Inflammatory macrophage (primary cell): ENCODE results near the gene TBC1D20.
"Not testable (repeated sequence)": the region's sequence is repeated elsewhere in the genome, so short reads cannot be mapped to it uniquely, and the experiment has no call there.

Source experiments
- DNase-seq, 2 donors: peaks; one replicate each; pipeline ENCODE4 v3.0.0-alpha.2; 2020 to 2022

TBC1D20 gene

DNA sequence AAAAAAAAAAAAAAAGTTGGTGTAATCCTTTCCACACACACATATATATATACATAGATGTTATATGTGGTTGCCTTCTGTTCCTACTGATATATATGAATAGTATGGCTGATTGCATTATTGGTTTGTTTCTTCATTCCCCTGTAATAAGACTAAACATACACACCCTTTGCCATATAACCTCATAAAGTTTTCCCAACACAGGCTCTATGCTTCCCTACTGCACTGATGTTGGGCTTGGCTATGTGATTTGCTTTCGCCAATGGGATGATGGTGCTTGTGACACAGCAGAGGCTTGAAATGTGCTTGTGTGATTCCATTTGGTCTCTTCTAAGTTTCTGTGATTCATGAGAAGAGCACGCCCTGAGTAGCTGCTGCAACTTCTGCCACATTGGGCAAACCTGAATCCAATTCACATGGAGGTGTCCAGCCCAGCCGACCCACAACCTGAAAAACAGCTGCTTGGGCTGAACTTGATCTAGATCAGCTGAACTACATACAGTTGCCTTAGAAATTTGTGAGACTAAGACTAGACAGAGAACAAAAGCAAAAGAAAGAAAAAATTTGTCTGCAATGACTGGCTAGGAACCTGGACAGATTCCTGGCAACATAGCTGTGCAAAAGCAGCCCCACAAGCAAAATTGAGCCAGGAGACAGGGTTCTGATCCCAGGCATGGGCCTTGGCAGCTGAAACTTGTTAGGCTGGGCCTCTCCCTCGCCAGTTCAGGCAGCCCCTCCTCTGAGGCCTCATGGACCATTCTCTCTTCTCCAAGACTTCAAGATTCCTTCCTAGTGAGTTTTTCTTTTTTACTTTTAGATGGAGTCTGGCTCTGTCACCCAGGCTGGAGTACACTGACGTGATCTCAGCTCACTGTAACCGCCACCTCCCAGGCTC lies 13.4 kb upstream of the TBC1D20 start:
- DNase-seq: no peak

DNA sequence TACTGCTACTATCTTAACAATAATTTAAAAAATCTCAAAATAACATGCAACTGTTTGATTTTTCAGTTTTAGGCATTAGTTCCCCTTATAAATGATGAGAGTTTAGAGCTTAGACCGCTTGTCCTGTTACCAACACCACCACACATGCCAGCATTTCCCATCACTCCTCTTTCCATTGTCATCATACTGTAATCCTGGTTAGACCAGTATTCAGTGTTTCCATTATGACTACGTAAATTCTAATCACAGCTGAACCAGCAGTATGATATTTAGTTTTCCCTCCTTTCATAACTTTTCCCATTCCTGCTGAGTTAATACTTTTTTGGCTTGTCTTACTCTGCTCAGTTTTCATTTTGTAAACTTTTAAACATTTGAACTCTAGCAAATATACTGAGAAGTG lies 12.2 kb upstream of the TBC1D20 start:
- DNase-seq: no peak

DNA sequence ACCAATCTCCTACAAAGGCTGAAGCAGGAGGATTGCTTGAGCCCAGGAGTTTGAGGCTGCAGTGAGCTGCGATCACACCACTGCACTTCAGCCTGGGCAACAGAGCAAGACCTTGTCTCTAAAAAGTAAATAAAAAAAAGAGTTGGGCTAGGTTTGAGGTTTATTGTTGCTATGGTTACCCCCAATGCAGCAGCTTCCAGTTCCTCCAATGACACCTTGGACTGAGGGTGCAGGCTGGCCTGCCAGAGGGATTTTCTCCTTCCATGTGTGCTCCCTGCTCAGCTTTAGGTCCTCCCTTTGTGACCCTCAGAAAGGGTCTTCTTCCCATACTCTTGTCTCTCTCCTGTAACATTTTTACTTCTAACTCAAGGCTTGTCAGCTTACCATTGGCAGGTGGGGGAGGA lies 10.6 kb upstream of the TBC1D20 start:
- no peak for DNase-seq

DNA sequence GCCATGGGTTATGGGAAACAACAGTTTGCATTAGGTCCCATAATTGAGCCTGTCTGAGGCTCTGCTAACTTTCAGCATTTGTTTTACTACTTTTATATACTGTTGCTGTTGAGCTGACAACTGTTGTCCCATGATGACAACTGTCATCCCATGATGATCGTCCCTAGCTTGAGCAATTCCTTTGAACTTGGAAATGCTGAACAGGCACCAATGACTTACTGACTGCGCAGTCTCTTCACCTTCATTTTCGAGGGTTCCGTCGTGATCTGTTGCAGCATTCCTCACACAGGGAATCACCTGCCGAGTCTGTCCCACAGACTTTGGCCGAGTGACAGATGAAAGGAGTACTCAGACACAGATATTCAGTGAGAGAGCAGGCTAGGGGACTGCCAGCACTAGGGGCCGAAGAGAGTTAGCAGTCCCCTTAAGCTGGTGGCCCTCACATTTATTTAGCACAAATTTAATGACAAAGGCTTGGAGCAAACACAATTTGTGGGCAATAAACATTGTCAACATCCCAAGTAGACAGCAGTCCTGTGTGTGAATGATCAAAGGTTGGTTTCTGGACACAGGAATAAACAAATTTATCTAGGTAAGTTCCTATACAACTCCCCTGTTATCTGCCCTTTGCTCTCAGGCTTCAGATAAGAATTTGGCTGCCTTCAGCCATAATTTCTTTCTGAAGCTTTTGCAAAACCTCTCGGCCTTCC lies 10.0 kb upstream of the TBC1D20 start:
- no peak for DNase-seq

DNA sequence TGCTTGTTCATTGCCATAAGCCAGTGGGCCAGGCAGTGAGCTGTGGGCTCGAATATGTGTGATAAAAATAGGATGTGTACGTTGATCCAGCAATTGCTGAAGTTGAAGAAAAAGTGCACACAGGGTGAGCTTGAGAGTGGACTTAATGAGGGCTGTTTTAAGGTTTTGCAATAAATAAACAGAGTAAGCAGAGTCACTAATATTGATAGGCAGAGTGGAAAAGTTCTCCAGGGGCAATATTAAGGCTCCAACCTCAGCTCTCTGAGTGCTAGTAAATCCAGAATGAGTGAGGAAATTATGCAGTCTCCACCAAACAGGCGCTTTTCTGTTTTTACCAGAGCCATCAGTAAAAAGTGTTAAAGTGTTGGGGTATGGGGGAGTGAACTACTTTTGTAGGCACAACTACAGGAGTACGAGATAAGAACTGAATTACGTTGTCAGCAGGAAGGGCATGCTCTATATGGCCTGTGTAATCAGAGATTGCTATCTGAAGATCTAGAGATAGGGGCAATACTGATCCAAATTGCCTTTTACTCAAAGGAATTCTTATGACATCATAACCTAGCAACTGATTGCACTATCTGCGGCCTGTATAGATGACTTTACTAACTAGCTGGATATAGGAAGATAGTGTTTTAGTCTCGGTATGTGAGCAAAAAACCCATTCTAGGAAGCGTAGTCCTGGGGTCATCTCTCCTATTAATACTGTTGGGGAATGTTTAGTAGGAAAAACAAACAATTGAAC lies 7.6 kb upstream of the TBC1D20 start:
- no peak for DNase-seq

GRCh38 chr20:467755-468154 lies 5.4 kb upstream of the TBC1D20 start:
- no peak for DNase-seq

GRCh38 chr20:461254-462198 lies 807 bp downstream of the TBC1D20 start:
- peak; percentile 26 to 33 for DNase-seq

- DNase-seq: peak; percentile 53 to 64
Observed at GRCh38 chr20:460707-461106, 1.6 kb downstream of the TBC1D20 start.

GRCh38 chr20:460180-460579 lies 2.2 kb downstream of the TBC1D20 start:
- no peak for DNase-seq

DNA sequence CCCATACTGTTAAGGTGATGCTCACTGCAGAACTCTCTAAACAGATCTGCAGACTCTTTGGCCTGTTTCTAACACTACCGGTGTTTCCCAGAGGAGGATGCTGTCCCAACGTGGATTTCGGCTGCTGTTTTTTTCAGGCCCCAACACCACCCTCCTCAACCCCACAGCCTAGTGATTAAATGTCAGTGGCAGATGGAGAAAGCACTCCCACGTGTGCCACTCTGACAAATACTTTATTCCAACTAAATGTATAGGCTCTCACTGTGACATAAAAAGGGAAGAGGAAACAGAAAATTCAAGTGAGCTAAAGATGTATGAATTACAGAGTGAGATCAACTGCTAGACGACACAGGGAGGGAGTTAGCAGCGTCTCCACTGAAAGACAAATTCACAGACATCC lies 3.6 kb downstream of the TBC1D20 start:
- peak; percentile 44 to 53 for DNase-seq

DNA sequence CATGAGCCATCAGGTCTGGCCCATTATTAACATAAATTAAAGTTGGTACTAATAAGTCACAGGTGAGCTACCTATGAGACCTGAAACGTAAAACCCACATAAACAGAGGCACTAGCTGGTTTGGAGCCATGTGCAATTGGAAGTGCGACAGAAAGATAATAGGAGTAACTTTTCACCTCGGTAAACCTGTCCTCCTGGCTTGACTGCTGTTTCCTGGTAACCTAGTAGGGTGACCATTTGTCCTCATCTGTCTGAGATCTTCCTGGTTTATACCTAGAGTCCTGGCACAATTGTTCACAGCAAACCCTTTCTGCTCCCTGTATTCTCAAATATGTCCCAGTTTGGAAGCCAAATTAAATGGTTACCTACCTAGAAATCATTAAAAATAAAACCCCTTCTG lies 7.4 kb downstream of the TBC1D20 start:
- no peak for DNase-seq

DNA sequence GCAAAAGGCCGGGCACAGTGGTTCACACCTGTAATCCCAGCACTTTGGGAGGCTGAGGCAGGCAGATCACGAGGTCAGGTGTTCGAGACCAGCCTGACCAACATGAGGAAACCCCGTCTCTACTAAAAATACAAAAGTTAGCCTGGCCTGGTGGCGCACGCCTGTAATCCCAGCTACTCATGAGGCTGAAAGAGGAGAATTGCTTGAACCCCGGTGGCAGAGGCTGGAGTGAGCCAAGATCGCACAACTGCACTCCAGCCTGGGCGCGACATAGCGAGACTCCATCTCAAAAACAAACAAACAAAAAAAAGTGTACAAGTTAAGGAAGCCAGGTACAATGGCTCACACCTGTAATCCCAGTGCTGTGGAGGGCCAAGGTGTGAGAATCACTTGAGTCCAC lies 10.3 kb downstream of the TBC1D20 start:
- not testable (repeated sequence) for DNase-seq

GRCh38 chr20:445514-446336 lies 16.6 kb downstream of the TBC1D20 start:
- no peak for DNase-seq

DNA sequence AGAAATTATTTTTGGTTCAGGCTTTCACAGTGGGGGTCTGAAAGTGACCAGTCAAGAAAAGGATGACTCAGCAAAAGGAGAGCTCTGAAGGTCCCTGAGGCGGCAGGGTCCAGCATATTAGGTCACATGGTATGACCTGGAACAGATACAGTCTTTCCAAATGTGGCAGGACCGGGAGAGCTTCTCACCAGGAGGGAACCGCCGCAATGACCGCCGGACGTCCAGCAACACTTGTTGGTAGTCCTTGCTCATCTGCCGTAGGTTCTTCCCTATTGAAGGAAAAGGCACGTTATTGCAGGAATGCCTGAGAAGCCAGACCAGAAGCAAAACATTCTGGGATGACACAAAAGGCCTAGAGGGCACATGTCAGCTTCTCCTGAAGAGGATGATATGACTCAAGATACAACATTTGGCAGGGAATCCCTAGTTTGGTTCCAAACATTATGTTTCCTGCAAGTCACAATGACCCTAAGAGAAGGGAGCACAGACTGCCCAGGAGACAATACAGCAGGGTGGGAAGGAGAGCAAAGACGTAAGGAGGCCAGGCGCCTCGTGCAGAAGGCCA lies 17.4 kb downstream of the TBC1D20 start:
- no peak for DNase-seq

- DNase-seq: no peak
Observed at GRCh38 chr20:444117-444516, 18.2 kb downstream of the TBC1D20 start.

DNA sequence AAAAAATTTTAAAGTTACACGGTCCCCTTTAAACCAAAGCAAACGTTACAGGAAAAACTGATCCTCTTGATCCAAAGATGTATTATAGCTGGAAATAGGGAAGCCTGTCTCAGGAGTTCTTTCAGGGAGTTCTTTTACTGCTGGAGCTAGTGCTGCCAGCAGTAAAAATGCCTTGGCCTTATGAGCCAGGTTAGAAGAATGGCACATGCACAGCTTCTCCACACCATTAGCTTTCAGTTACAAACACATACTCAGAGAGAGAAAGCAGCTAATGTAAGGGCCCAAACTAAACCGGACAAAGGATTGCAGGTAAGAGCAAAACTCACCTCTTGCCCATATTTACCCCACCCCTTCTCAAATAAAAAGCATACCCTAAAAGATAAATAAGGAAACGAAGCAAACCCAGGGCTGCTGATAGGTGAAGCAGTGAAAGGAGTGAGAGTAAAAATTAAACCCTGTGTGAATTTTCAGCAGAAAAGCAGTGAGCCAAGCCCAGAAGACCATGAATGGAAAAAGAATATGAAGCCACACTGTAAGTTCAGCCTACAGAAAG lies 19.0 kb downstream of the TBC1D20 start:
- DNase-seq: no peak

DNA sequence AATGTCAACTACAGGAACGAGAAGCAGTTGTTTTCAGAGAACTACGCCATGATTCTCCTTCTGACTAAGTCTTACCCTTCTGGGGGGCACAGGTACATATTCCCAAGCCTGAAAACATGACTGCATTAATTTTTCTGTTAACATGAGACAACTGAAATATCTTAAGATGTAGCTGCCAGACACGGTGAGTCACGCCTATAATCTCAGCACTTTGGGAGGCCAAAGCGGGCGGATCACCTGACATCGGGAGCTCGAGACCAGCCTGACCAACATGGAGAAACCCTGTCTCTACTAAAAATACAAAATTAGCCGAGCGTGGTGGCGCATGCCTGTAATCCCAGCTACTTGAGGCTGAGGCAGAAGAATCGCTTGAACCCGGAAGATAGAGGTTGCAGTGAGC lies 21.7 kb downstream of the TBC1D20 start:
- DNase-seq: no peak

GRCh38 chr20:440148-440547 lies 22.2 kb downstream of the TBC1D20 start:
- no peak for DNase-seq

DNA sequence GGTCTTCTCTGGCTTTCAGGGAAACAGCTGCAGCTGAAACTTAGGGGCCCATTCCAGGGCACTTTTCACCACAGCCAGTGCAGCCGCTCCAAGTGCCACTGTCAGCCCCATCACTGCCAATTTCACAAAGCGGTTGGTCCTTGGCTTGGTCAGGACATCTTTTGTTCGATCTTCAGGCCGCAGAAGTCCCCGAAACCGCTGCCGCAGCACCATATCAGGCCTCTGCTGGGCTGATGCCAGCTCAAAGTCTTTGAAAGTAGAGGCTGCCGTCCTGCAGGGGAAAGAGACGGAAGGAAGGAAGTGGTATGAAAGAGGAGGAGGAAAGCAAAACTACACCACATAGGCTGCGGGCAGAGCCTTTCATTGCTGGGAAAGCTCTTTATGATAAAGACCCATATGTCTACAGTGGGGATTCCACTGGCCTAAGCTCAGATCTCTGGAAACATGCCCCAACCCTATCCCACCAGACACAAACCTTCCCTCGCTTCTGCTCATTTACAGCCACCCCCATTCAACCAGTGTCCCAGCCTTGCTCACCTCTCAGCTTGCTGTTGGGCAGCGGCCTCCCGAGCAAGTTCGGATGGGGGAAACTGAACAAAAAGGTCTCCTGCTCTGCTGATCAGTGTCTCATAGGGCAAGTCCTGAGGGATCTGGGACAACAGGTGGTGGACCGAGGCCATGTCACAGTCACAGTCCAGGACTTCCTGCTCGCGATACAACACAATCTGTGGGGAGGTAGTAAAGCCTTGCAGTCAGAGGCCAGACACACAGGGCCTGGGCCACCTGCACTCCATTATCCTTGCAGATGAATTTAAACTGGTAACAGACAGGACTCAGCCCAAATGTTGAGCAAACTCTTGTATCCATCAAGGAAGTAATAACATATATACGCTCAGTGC lies 23.5 kb downstream of the TBC1D20 start:
- no peak for DNase-seq
